GM12878 (cell line): Measurements from ENCODE around the gene HMG20B. TPM values are rescaled to one million over a fixed set of nuclear protein-coding genes. Genes with fewer than 3 reads are reported as not detected.

Experiments
- ATAC-seq: fragments of 200-7000 bp; cut with Tn5 transposase; 3 replicates; pipeline ENCODE4 v1.9.1; 2020; ENCODE audit warnings: mild to moderate bottlenecking, moderate library complexity
- BruUV-seq: library from RNA; stranded (reverse); fragments of 400-500 nt; replicated peaks from 2 replicates; lab custom pipeline; 2021; lab: Mats Ljungman, UMichigan
- CTCF ChIA-PET: fragments of 300-600 bp; sonication (Branson Sonifier 250); formaldehyde crosslinking; extraction: SDS; loops from one replicate; lab custom pipeline; 2021; ENCODE audit warnings: inconsistent platforms; lab: Yijun Ruan, JAX
- POLR2A ChIA-PET: fragments of 350-600 bp; formaldehyde crosslinking; extraction: SDS; loops from one replicate; lab custom pipeline; 2021; ENCODE audit warnings: inconsistent platforms; lab: Charles Lee
- RAD21 ChIA-PET: fragments of 300-600 bp; sonication (Branson Sonifier 250); formaldehyde crosslinking; loops from one replicate; lab custom pipeline; 2023; ENCODE audit warnings: antibody characterized with exemption; ENCODE audit not compliant: unreplicated experiment; lab: Charles Lee
- SMC1A ChIA-PET: fragments of 300-600 bp; sonication (Branson Sonifier 250); formaldehyde crosslinking; loops from one replicate; lab custom pipeline; 2023; ENCODE audit not compliant: unreplicated experiment, uncharacterized antibody; lab: Charles Lee
- DNase-seq: peaks from one replicate; pipeline ENCODE4 v3.0.0-alpha.2; 2011; ENCODE audit warnings: low read depth, low spot score
- FAIRE-seq: peaks from 3 replicates; lab custom pipeline; 2011; peaks lifted over from hg19 to GRCh38; lab: Jason Lieb, UNC
- H2AFZ ChIP-seq: 2 replicates; pipeline ENCODE4 v1.6.0; 2011; ENCODE audit warnings: low read depth, low read length, control low read depth; ENCODE audit not compliant: control insufficient read depth
- H3K27ac ChIP-seq: 2 replicates; pipeline ENCODE4 v1.5.1; 2011; ENCODE audit warnings: control low read depth; ENCODE audit not compliant: control insufficient read depth, insufficient read depth
- H3K27me3 ChIP-seq, 2 experiments: replicated peaks in 1 of 2; 2 replicates each; pipeline versions ENCODE4 v1.6.0 to v1.6.1; 2011; ENCODE audit warnings: low read length in 1 of 2; ENCODE audit not compliant: control insufficient read depth in 2 of 2, insufficient read depth in 2 of 2
- H3K36me3 ChIP-seq, 2 experiments: 2 replicates each; pipeline ENCODE4 v1.5.1; 2011; ENCODE audit warnings: low read length in 1 of 2; ENCODE audit not compliant: control insufficient read depth in 2 of 2, insufficient read depth in 2 of 2
- H3K4me1 ChIP-seq: 2 replicates; pipeline ENCODE4 v1.6.1; 2011; ENCODE audit warnings: mild to moderate bottlenecking, low read length, moderate library complexity, mixed read lengths; ENCODE audit not compliant: control insufficient read depth, insufficient read depth
- H3K4me2 ChIP-seq: 2 replicates; pipeline ENCODE4 v1.6.0; 2011; ENCODE audit warnings: control low read depth; ENCODE audit not compliant: control insufficient read depth, insufficient read depth
- H3K4me3 ChIP-seq: fragments of 200-600 bp; sonication (generic); 2 replicates; pipeline ENCODE4 v1.5.1; 2016
- H3K79me2 ChIP-seq: 2 replicates; pipeline ENCODE4 v1.6.0; 2011; ENCODE audit warnings: low read length; ENCODE audit not compliant: control insufficient read depth, insufficient read depth
- H3K9ac ChIP-seq: 2 replicates; pipeline ENCODE4 v1.8.0; 2011; ENCODE audit warnings: low read length, control low read depth, mixed read lengths; ENCODE audit not compliant: control insufficient read depth, insufficient read depth
- H3K9me3 ChIP-seq: replicated peaks from 3 replicates; pipeline ENCODE4 v1.5.1; 2011; ENCODE audit warnings: mild to moderate bottlenecking, low read length; ENCODE audit not compliant: control insufficient read depth, insufficient read depth
- H4K20me1 ChIP-seq: 2 replicates; pipeline ENCODE4 v1.6.0; 2011; ENCODE audit not compliant: control insufficient read depth, insufficient read depth
- CREB1 ChIP-seq: IDR thresholded peaks from 2 replicates; pipeline ENCODE4 v1.6.1; 2012; ENCODE audit warnings: low read depth, mild to moderate bottlenecking, inconsistent platforms
- EED ChIP-seq: sonication (generic); IDR thresholded peaks from 2 replicates; pipeline ENCODE4 v1.6.1; 2016; ENCODE audit warnings: antibody characterized with exemption, low read depth
- ETV6 ChIP-seq, 2 experiments: fragments of 450-650 bp in 1 of 2; IDR thresholded peaks in 1 of 2; conservative IDR thresholded peaks in 1 of 2; 2 replicates each; pipeline ENCODE4 v1.6.1; 2014; ENCODE audit warnings: antibody characterized with exemption in 1 of 2, borderline replicate concordance in 1 of 2, low read depth in 1 of 2, mild to moderate bottlenecking in 1 of 2, moderate library complexity in 1 of 2
- KLF5 ChIP-seq: fragments of 450-650 bp; IDR thresholded peaks from 2 replicates; pipeline ENCODE4 v1.6.1; 2014; ENCODE audit warnings: mild to moderate bottlenecking; ENCODE audit not compliant: partially characterized antibody
- MAX ChIP-seq: IDR thresholded peaks from 2 replicates; pipeline ENCODE4 v1.6.1; 2012; ENCODE audit warnings: low read depth, low read length, improper control_type of control experiment
- NFIC ChIP-seq: IDR thresholded peaks from 2 replicates; pipeline ENCODE4 v1.6.1; 2012; ENCODE audit warnings: low read depth, mild to moderate bottlenecking, inconsistent platforms, low read length, moderate library complexity
- NKRF ChIP-seq: fragments of 450-650 bp; conservative IDR thresholded peaks from 2 replicates; pipeline ENCODE4 v1.6.1; 2017; ENCODE audit warnings: mild to moderate bottlenecking, moderate library complexity
- NR2C1 ChIP-seq: fragments of 450-650 bp; IDR thresholded peaks from 2 replicates; pipeline ENCODE4 v1.6.1; 2017; ENCODE audit warnings: antibody characterized with exemption, mild to moderate bottlenecking, moderate library complexity
- PRDM15 ChIP-seq: fragments of 450-650 bp; formaldehyde crosslinking; IDR thresholded peaks from 2 replicates; pipeline ENCODE4 v1.4.0; 2020; ENCODE audit warnings: mild to moderate bottlenecking, moderate library complexity
- SMC3 ChIP-seq: IDR thresholded peaks from 2 replicates; pipeline ENCODE4 v1.6.1; 2011; ENCODE audit warnings: low read length, improper control_type of control experiment, borderline replicate concordance
- YBX1 ChIP-seq: fragments of 450-650 bp; IDR thresholded peaks from 2 replicates; pipeline ENCODE4 v1.6.1; 2016; ENCODE audit warnings: antibody characterized with exemption
- ZNF592 ChIP-seq: fragments of 450-650 bp; IDR thresholded peaks from 2 replicates; pipeline ENCODE4 v1.6.1; 2017; ENCODE audit warnings: mild to moderate bottlenecking, moderate library complexity
- WGBS: methylation state at CpG from one replicate; pipeline ENCODE4 v1.1.6; 2016; ENCODE audit warnings: low lambda C conversion rate; ENCODE audit not compliant: insufficient replicate concordance, insufficient coverage; ENCODE audit errors: missing lambda C conversion rate; 5-methylcytosine and 5-hydroxymethylcytosine counted together
- in situ Hi-C: fragments of 300-500 bp; cut with MboI; formaldehyde crosslinking; loops from 9 replicates; pipeline ENCODE4 v1.14.3; 2018; ENCODE audit warnings: mixed read lengths
- intact Hi-C: fragments of 100-400 bp; cut with micrococcal nuclease; formaldehyde crosslinking; loops from one replicate; pipeline ENCODE4 v1.14.2; 2022; ENCODE audit not compliant: unreplicated experiment
- polyA plus RNA-seq, 11 experiments: library from polyadenylated mRNA; depleted of rRNA in 4 of 11; unstranded in 6 of 11; stranded (reverse) in 5 of 11; fragments of >200 nt; fragmentation: Nextera tagmentation in 4 of 11; fragmentation: Illumina TruSeq in 1 of 11; extraction: Ambion mirVana in 4 of 11; extraction: Trizol in 1 of 11; gene quantifications; 1 replicate in 1 of 11; 2 replicates in 10 of 11; pipeline versions ENCODE4 v1.2.1 to v1.2.3, GENCODE V29; 2011 to 2016; ENCODE audit warnings: inconsistent platforms in 2 of 11, missing spikeins in 2 of 11, low read depth in 1 of 11
- total RNA-seq, 4 experiments: library from RNA; depleted of rRNA in 3 of 4; stranded (reverse); fragments of >200 nt in 3 of 4; fragmentation: Illumina TruSeq in 1 of 4; extraction: Trizol in 1 of 4; gene quantifications; 2 replicates each; pipeline versions ENCODE4 v1.2.1 to v1.2.3, GENCODE V29; 2013 to 2021

Gene HMG20B
- total and polyA plus RNA-seq, 10 of the 15 experiments (the other 5 are each of a cell fraction or from before 2014, with no cell fraction given) = 0.37 to 92.7 (median 47.0) TPM

GRCh38 chr19:3612901-3613741 lies 40.4 kb downstream of the HMG20B start:
- Histone ChIP-seq H3K79me2 (no peaks in the 10 kb centered on the region), H3K27me3 (no peaks in the 10 kb centered on the region), H3K4me3 (no peak overlapping the region), H2AFZ (no peak overlapping the region), H3K9ac (no peak overlapping the region), H3K27ac (no peak overlapping the region), H4K20me1 (no peaks in the 10 kb centered on the region), H3K36me3 (peaks cover 0 to 8% of the 10 kb centered on the region in 2 experiments; a peak in 3 of 4 replicates), H3K4me1 (no peaks in the 10 kb centered on the region), H3K9me3 (no peaks in the 10 kb centered on the region), H3K4me2 (no peak overlapping the region)
- WGBS = 96% methylated on average over 61 of the region's 79 CpGs
- DNase-seq (no peak), FAIRE-seq (no peak), ATAC-seq (no peak)
- ChIA-PET RAD21 (no interaction called here), SMC1A (no interaction called here), POLR2A (no interaction called here), CTCF (no interaction called here)
- no TSS peak for BruUV-seq
- in situ Hi-C loops = no loop called here
- intact Hi-C loops = no loop called here
- no peak for TF ChIP-seq YBX1
- no peak for TF ChIP-seq NKRF
- TF ChIP-seq NR2C1 = no peak
- no peak for TF ChIP-seq ZNF592
- TF ChIP-seq KLF5 = no peak
- TF ChIP-seq SMC3 = no peak
- TF ChIP-seq PRDM15 (CRISPR knock-in tag) = no peak
- TF ChIP-seq CREB1 = no peak
- no peak for TF ChIP-seq MAX
- TF ChIP-seq NFIC = no peak
- no peak for TF ChIP-seq EED
- no peak for TF ChIP-seq ETV6 (conservative IDR thresholded peaks at IDR 0.05 in 1 of 2, IDR thresholded peaks at IDR 0.05 in 1 of 2; ENCODE audit: borderline replicate concordance in 1 of 2, low read depth in 1 of 2)
